Measurements from ENCODE around the gene POTEF. TPM values are rescaled to one million over a fixed set of nuclear protein-coding genes. Genes with fewer than 3 reads are reported as not detected.
"Not testable (repeated sequence)": the region's sequence is repeated elsewhere in the genome, so short reads cannot be mapped to it uniquely, and the experiment has no call there.

Gene POTEF
- total and polyA plus RNA-seq, 2 of the 4 experiments (the other 2 are of a cell fraction), result not detected

- TF ChIP-seq RCOR1 (IDR thresholded peaks at IDR 0.05; ENCODE audit: insufficient replicate concordance, low read length), result no peak
Measured at GRCh38 chr2:130154773-130155765, 26.0 kb upstream of the POTEF start (continued).

- dilution Hi-C loops (cut with HindIII; ENCODE audit: low sequenced_read_pairs, unreplicated experiment); H2AFZ ChIP-seq (replicated peaks; ENCODE audit: low read length, poor library complexity); CTCF ChIA-PET; H3K23ac ChIP-seq (ENCODE audit: low read depth, low read length); H3K79me1 ChIP-seq (ENCODE audit: low read depth in 1 of 2, low read length in 2 of 2); H3K4me1 ChIP-seq (ENCODE audit: control insufficient read depth, insufficient read depth, low read length); H2AK5ac ChIP-seq (ENCODE audit: low read depth, low read length); H3K4me2 ChIP-seq (ENCODE audit: low read depth, low read length); H3K9me3 ChIP-seq (ENCODE audit: control insufficient read depth, insufficient read depth, low read length); H2BK120ac ChIP-seq (ENCODE audit: low read depth, low read length); H3K4me3 ChIP-seq (ENCODE audit: insufficient read depth, low read depth, low read length); H2BK5ac ChIP-seq (ENCODE audit: low read depth, low read length, poor library complexity, severe bottlenecking); ATAC-seq (ENCODE audit: low read depth); H3K56ac ChIP-seq (ENCODE audit: extremely low read depth, insufficient read depth, low read length); POLR2A ChIA-PET (ENCODE audit: unreplicated experiment); BruUV-seq (replicated peaks); H3K4ac ChIP-seq (ENCODE audit: low read depth, low read length); H3K9me1 ChIP-seq (ENCODE audit: insufficient read depth, low read length); H4K91ac ChIP-seq (ENCODE audit: insufficient read depth, low read depth, low read length); H3K14ac ChIP-seq (replicated peaks; ENCODE audit: low read depth, low read length); H2BK15ac ChIP-seq (ENCODE audit: low read depth, low read length); H4K5ac ChIP-seq (ENCODE audit: low read depth, low read length); H4K20me1 ChIP-seq (ENCODE audit: insufficient read depth, low read length); H3K27me3 ChIP-seq (ENCODE audit: control insufficient read depth, insufficient read depth, low read length); H2AK9ac ChIP-seq (replicated peaks; ENCODE audit: low read depth, low read length, poor library complexity); H2BK20ac ChIP-seq (ENCODE audit: low read depth, low read length); H3K27ac ChIP-seq (ENCODE audit: insufficient read depth, low read length); DNase-seq; intact Hi-C loops (cut with micrococcal nuclease); H4K8ac ChIP-seq (ENCODE audit: low read depth in 2 of 2, low read length in 2 of 2); H3K9ac ChIP-seq (ENCODE audit: low read depth, low read length); H3K18ac ChIP-seq (ENCODE audit: low read depth, low read length): not testable (repeated sequence)
- WGBS, 2 experiments (ENCODE audit: extremely low coverage in 2 of 2, insufficient read length in 1 of 2), result 100% methylated on average over 1 of the region's 8 CpGs; no CpG with 5 or more reads in 1 of the 2 experiments
- H3K36me3 ChIP-seq (ENCODE audit: control insufficient read depth, insufficient read depth, low read length), result peaks cover 29% of the 10 kb centered on the region; the same call in 1 of the 2 replicates
- in situ Hi-C loops (cut with MboI; ENCODE audit: low sequenced_read_pairs), result loop anchor here (25.0 kb wide), 1 partner anchor 1358 kb away; no protein-coding TSS in a partner anchor
Measured at GRCh38 chr2:130154423-130154770, 25.4 kb upstream of the POTEF start.

GRCh38 chr2:130153721-130154422, 24.9 kb upstream of the POTEF start:
- H2AK5ac ChIP-seq (ENCODE audit: low read depth, low read length); H2BK20ac ChIP-seq (ENCODE audit: low read depth, low read length); DNase-seq; H2AK9ac ChIP-seq (replicated peaks; ENCODE audit: low read depth, low read length, poor library complexity); H3K9me3 ChIP-seq (ENCODE audit: control insufficient read depth, insufficient read depth, low read length); H3K9me1 ChIP-seq (ENCODE audit: insufficient read depth, low read length); H2BK15ac ChIP-seq (ENCODE audit: low read depth, low read length); H3K23ac ChIP-seq (ENCODE audit: low read depth, low read length); H2BK5ac ChIP-seq (ENCODE audit: low read depth, low read length, poor library complexity, severe bottlenecking); H3K4me1 ChIP-seq (ENCODE audit: control insufficient read depth, insufficient read depth, low read length); H4K91ac ChIP-seq (ENCODE audit: insufficient read depth, low read depth, low read length); intact Hi-C loops (cut with micrococcal nuclease); H2AFZ ChIP-seq (replicated peaks; ENCODE audit: low read length, poor library complexity); H3K9ac ChIP-seq (ENCODE audit: low read depth, low read length); H4K20me1 ChIP-seq (ENCODE audit: insufficient read depth, low read length); H4K8ac ChIP-seq (ENCODE audit: low read depth in 2 of 2, low read length in 2 of 2); H3K4ac ChIP-seq (ENCODE audit: low read depth, low read length); H3K14ac ChIP-seq (replicated peaks; ENCODE audit: low read depth, low read length); dilution Hi-C loops (cut with HindIII; ENCODE audit: low sequenced_read_pairs, unreplicated experiment); ATAC-seq (ENCODE audit: low read depth); H2BK120ac ChIP-seq (ENCODE audit: low read depth, low read length); H3K4me2 ChIP-seq (ENCODE audit: low read depth, low read length); H3K27me3 ChIP-seq (ENCODE audit: control insufficient read depth, insufficient read depth, low read length); CTCF ChIA-PET; H3K4me3 ChIP-seq (ENCODE audit: insufficient read depth, low read depth, low read length); H3K56ac ChIP-seq (ENCODE audit: extremely low read depth, insufficient read depth, low read length); H3K18ac ChIP-seq (ENCODE audit: low read depth, low read length); BruUV-seq (replicated peaks); H3K79me1 ChIP-seq (ENCODE audit: low read depth in 1 of 2, low read length in 2 of 2); H4K5ac ChIP-seq (ENCODE audit: low read depth, low read length); H3K27ac ChIP-seq (ENCODE audit: insufficient read depth, low read length): not testable (repeated sequence)
- H3K36me3 ChIP-seq (ENCODE audit: control insufficient read depth, insufficient read depth, low read length), result peaks cover 28% of the 10 kb centered on the region; the same call in 1 of the 2 replicates
- WGBS, 2 experiments (ENCODE audit: extremely low coverage in 2 of 2, insufficient read length in 1 of 2), result no CpG with 5 or more reads among the region's 23 CpGs
- POLR2A ChIA-PET (ENCODE audit: unreplicated experiment), result interaction anchor here (0.5 kb wide), 1 partner anchor 15 kb away, joined by 4 read pairs; no protein-coding TSS in a partner anchor
- in situ Hi-C loops (cut with MboI; ENCODE audit: low sequenced_read_pairs), result loop anchor here (25.0 kb wide), 1 partner anchor 1358 kb away; no protein-coding TSS in a partner anchor

Measured in IMR-90 (cell line).